HCT116 (cell line): ENCODE data around the gene PKMYT1. TPM values are rescaled to one million over a fixed set of nuclear protein-coding genes. Genes with fewer than 3 reads are reported as not detected.

Experiments
- ATAC-seq: fragments of 200-7000 bp; cut with Tn5 transposase; 2 replicates; pipeline ENCODE4 v1.9.1; 2020; ENCODE audit warnings: mild to moderate bottlenecking, moderate library complexity
- BruUV-seq: library from RNA; stranded (reverse); fragments of 400-500 nt; replicated peaks from 2 replicates; lab custom pipeline; 2021; lab: Mats Ljungman, UMichigan
- CTCF ChIA-PET: fragments of 300-600 bp; sonication (Branson Sonifier 250); formaldehyde crosslinking; loops from one replicate; lab custom pipeline; 2021; ENCODE audit warnings: antibody characterized with exemption; lab: Charles Lee
- POLR2A ChIA-PET: fragments of 300-600, 350-600 bp; sonication (Branson Sonifier 250); formaldehyde crosslinking; loops from one replicate; lab custom pipeline; 2021; ENCODE audit warnings: antibody characterized with exemption; lab: Charles Lee
- RAD21 ChIA-PET, 2 experiments: fragments of 300-600 bp; sonication (Branson Sonifier 250); formaldehyde crosslinking; loops; one replicate each; lab custom pipeline; 2023; ENCODE audit warnings: low total read pairs in 2 of 2; ENCODE audit not compliant: uncharacterized antibody in 2 of 2, unreplicated experiment in 2 of 2, low non-redundant PET in 1 of 2; lab: Charles Lee
- DNase-seq: peaks from one replicate; pipeline ENCODE4 v3.0.0-alpha.2; 2010; ENCODE audit warnings: low read depth, low spot score
- H2AFZ ChIP-seq: fragments of 200-600 bp; shearing (Covaris generic), sonication (generic); 2 replicates; pipeline ENCODE4 v1.6.1; 2017; ENCODE audit warnings: low read depth, mixed run types, mixed read lengths, antibody characterized with exemption, low read length; ENCODE audit not compliant: poor library complexity, severe bottlenecking
- H3K27ac ChIP-seq: 2 replicates; pipeline ENCODE4 v1.5.1; 2012; ENCODE audit warnings: low read depth, low read length
- H3K27me3 ChIP-seq: fragments of 200-600 bp; sonication (generic); 2 replicates; pipeline ENCODE4 v1.6.1; 2016; ENCODE audit warnings: mixed run types, low read length, mixed read lengths; ENCODE audit not compliant: insufficient read depth
- H3K36me3 ChIP-seq, 2 experiments: fragments of 200-500 bp in 1 of 2; fragments of 200-600 bp in 1 of 2; sonication (Bioruptor generic) in 1 of 2; sonication (generic) in 1 of 2; 2 replicates each; pipeline versions ENCODE4 v1.5.1 to v1.6.1; 2014 to 2016; ENCODE audit warnings: low read length in 2 of 2, inconsistent platforms in 1 of 2, mixed read lengths in 1 of 2, mixed run types in 1 of 2; ENCODE audit not compliant: insufficient read depth in 2 of 2, control insufficient read depth in 1 of 2
- H3K4me1 ChIP-seq, 2 experiments: fragments of 200-600 bp in 1 of 2; sonication (generic) in 1 of 2; 2 replicates each; pipeline versions ENCODE4 v1.5.1 to v1.6.1; 2012 to 2017; ENCODE audit warnings: low read length in 2 of 2, inconsistent platforms in 1 of 2, mild to moderate bottlenecking in 1 of 2, mixed read lengths in 1 of 2, mixed run types in 1 of 2, moderate library complexity in 1 of 2; ENCODE audit not compliant: insufficient read depth in 2 of 2, control insufficient read depth in 1 of 2
- H3K4me2 ChIP-seq: fragments of 200-600 bp; sonication (generic); 2 replicates; pipeline ENCODE4 v1.6.1; 2017; ENCODE audit warnings: mixed run types, low read length, mixed read lengths
- H3K4me3 ChIP-seq, 2 experiments: fragments of 200-600 bp in 1 of 2; sonication (generic) in 1 of 2; replicated peaks in 1 of 2; 2 replicates each; pipeline ENCODE4 v1.5.1; 2011 to 2016; ENCODE audit warnings: low read length in 2 of 2, control low read depth in 1 of 2, low read depth in 1 of 2, mild to moderate bottlenecking in 1 of 2, mixed read lengths in 1 of 2, mixed run types in 1 of 2
- H3K79me2 ChIP-seq: fragments of 200-600 bp; sonication (generic); 2 replicates; pipeline ENCODE4 v1.6.1; 2017; ENCODE audit warnings: mild to moderate bottlenecking, mixed run types, low read length, moderate library complexity, mixed read lengths; ENCODE audit not compliant: insufficient read depth
- H3K9ac ChIP-seq: fragments of 200-600 bp; sonication (generic); 2 replicates; pipeline ENCODE4 v1.6.1; 2016; ENCODE audit warnings: low read length, mixed read lengths
- H3K9me2 ChIP-seq: fragments of 200-600 bp; sonication (generic), shearing (Covaris generic); 2 replicates; pipeline ENCODE4 v1.6.1; 2017; ENCODE audit warnings: mixed run types, mild to moderate bottlenecking, moderate library complexity; ENCODE audit not compliant: insufficient read depth
- H3K9me3 ChIP-seq, 2 experiments: fragments of 200-500 bp in 1 of 2; fragments of 200-600 bp in 1 of 2; sonication (Bioruptor generic) in 1 of 2; sonication (generic) in 1 of 2; 2 replicates each; pipeline ENCODE4 v1.6.1; 2014 to 2017; ENCODE audit warnings: low read length in 2 of 2, mixed read lengths in 2 of 2, inconsistent platforms in 1 of 2, low read depth in 1 of 2, mild to moderate bottlenecking in 1 of 2, mixed run types in 1 of 2, moderate library complexity in 1 of 2; ENCODE audit not compliant: control insufficient read depth in 1 of 2, insufficient read depth in 1 of 2
- H4K20me1 ChIP-seq: fragments of 200-600 bp; sonication (generic), shearing (Covaris generic); 2 replicates; pipeline ENCODE4 v1.6.1; 2017; ENCODE audit warnings: mixed run types, mild to moderate bottlenecking, moderate library complexity; ENCODE audit not compliant: insufficient read depth
- CBX3 ChIP-seq: IDR thresholded peaks from 2 replicates; pipeline ENCODE4 v1.6.1; 2012; ENCODE audit warnings: low read depth
- CEBPB ChIP-seq: IDR thresholded peaks from 2 replicates; pipeline ENCODE4 v1.6.1; 2012; ENCODE audit warnings: low read depth
- EGR1 ChIP-seq: IDR thresholded peaks from 2 replicates; pipeline ENCODE4 v1.6.1; 2012; ENCODE audit warnings: low read depth
- EZH2 ChIP-seq: fragments of 200-600 bp; sonication (generic); IDR thresholded peaks from 2 replicates; pipeline ENCODE4 v1.6.1; 2017; ENCODE audit warnings: antibody characterized with exemption, mixed run types
- EZH2phosphoT487 ChIP-seq: fragments of 200-600 bp; IDR thresholded peaks from 2 replicates; pipeline ENCODE4 v1.6.1; 2018; ENCODE audit warnings: antibody characterized with exemption, borderline replicate concordance
- FOSL1 ChIP-seq: IDR thresholded peaks from 2 replicates; pipeline ENCODE4 v1.6.1; 2012; ENCODE audit warnings: low read depth
- JUND ChIP-seq: IDR thresholded peaks from 2 replicates; pipeline ENCODE4 v1.6.1; 2012
- POLR2A ChIP-seq: IDR thresholded peaks from 2 replicates; pipeline ENCODE4 v1.7.0; 2011; ENCODE audit warnings: borderline replicate concordance; ENCODE audit not compliant: insufficient read depth, insufficient read length; ENCODE audit errors: extremely low read depth
- POLR2AphosphoS5 ChIP-seq: IDR thresholded peaks from 2 replicates; pipeline ENCODE4 v1.6.1; 2011; ENCODE audit warnings: mild to moderate bottlenecking, low read depth, low read length, moderate library complexity
- RAD21 ChIP-seq: IDR thresholded peaks from 2 replicates; pipeline ENCODE4 v1.6.1; 2012; ENCODE audit warnings: low read depth, mild to moderate bottlenecking
- SIN3A ChIP-seq: IDR thresholded peaks from 2 replicates; pipeline ENCODE4 v1.6.1; 2012; ENCODE audit warnings: low read depth
- SP1 ChIP-seq: IDR thresholded peaks from 2 replicates; pipeline ENCODE4 v1.6.1; 2012; ENCODE audit warnings: low read depth
- SRF ChIP-seq: IDR thresholded peaks from 2 replicates; pipeline ENCODE4 v1.6.1; 2012; ENCODE audit warnings: low read depth
- TCF7L2 ChIP-seq: IDR thresholded peaks from 2 replicates; pipeline ENCODE4 v1.7.0; 2011; ENCODE audit warnings: borderline replicate concordance, inconsistent platforms; ENCODE audit not compliant: insufficient read depth, insufficient read length; ENCODE audit errors: extremely low read depth
- ZFX ChIP-seq: fragments of 450-650 bp; IDR thresholded peaks from 2 replicates; pipeline ENCODE4 v1.6.1; 2017
- ZNF274 ChIP-seq: fragments of 200-500 bp; sonication (Bioruptor generic); IDR thresholded peaks from 2 replicates; pipeline ENCODE4 v1.6.1; 2014; ENCODE audit warnings: mild to moderate bottlenecking, low read depth, low read length, inconsistent platforms
- intact Hi-C: fragments of 100-400 bp; cut with micrococcal nuclease; formaldehyde crosslinking; loops from 2 replicates; pipeline ENCODE4 v1.10.0; 2022
- total RNA-seq: library from RNA; stranded (reverse); gene quantifications from one replicate; pipeline ENCODE4 v1.2.1, GENCODE V29; 2021; ENCODE audit not compliant: unreplicated experiment
- TF ChIP-seq, protein P1 (sequence below): IDR thresholded peaks from 2 replicates; pipeline ENCODE4 v1.6.1; 2011; ENCODE audit warnings: mild to moderate bottlenecking, low read length, moderate library complexity; ENCODE audit not compliant: insufficient replicate concordance; ENCODE audit errors: extremely low read depth
- TF ChIP-seq, protein P2 (sequence below): IDR thresholded peaks from 2 replicates; pipeline ENCODE4 v1.6.1; 2012; ENCODE audit warnings: low read depth
- TF ChIP-seq, protein P3 (sequence below), 3 experiments: fragments of 200-600 bp in 1 of 3; sonication (generic) in 1 of 3; IDR thresholded peaks in 2 of 3; conservative IDR thresholded peaks in 1 of 3; 2 replicates each; pipeline ENCODE4 v1.5.1; 2012 to 2017; ENCODE audit warnings: low read depth in 2 of 3, low read length in 2 of 3, antibody characterized with exemption in 1 of 3, borderline replicate concordance in 1 of 3, control low read depth in 1 of 3, mild to moderate bottlenecking in 1 of 3, mixed read lengths in 1 of 3, mixed run types in 1 of 3, moderate library complexity in 1 of 3; ENCODE audit not compliant: insufficient read depth in 1 of 3
- TF ChIP-seq, protein P4 (sequence below): IDR thresholded peaks from 2 replicates; pipeline ENCODE4 v1.6.1; 2012

Gene PKMYT1
- total RNA-seq, 1 experiment from 2014 or later: 104 TPM

DNA sequence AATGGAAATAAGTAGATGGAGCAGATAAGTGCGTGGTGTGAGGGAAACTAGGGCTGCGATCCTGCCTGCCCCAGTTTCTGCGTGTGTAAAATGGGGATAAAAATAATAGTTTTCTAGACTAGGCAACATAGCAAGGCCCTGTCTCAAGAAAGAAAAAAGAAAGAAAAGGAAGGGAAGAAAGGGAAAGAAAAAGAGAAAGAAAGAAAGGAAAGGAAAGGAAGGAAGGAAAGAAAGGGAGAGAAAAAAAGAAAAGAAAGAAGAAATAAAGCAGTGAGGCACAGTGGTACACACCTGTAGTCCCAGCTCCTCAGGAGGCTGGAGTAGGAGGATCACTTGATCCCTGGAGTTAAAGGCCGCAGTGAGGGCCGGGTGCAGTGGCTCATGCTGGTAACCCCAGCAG lies 2.2 kb upstream of the PKMYT1 start:
- intact Hi-C loops: loop anchor here (5.0 kb wide), 1 partner anchor 40 kb away; the partner anchor contains the start of genes HCFC1R1, THOC6 and TNFRSF12A
- no peak overlapping the region for H3K27ac ChIP-seq
- ChIA-PET RAD21 (no interaction called here), CTCF (interaction anchor here (1.1 to 1.5 kb wide), 4 partner anchors 9 to 114 kb away, joined by 3 to 5 read pairs (median 4); no protein-coding TSS in a partner anchor), POLR2A (interaction anchor here (1.0 to 1.6 kb wide), 4 partner anchors 11 to 99 kb away, joined by 3 read pairs; partner anchors contain the start of gene FLYWCH2)
- no peak overlapping the region for H2AFZ ChIP-seq
- no TSS peak for BruUV-seq
- no peak for DNase-seq
- H3K79me2 ChIP-seq: peaks cover 27% of the 10 kb centered on the region
- no peaks in the 10 kb centered on the region for H4K20me1 ChIP-seq
- no peak for ATAC-seq
- H3K36me3 ChIP-seq: peaks cover 0 to 10% of the 10 kb centered on the region in 2 experiments; a peak in 1 of 4 replicates
- peaks cover 24 to 44% of the 10 kb centered on the region in 2 experiments for H3K4me1 ChIP-seq
- H3K4me3 ChIP-seq: no peak overlapping the region
- H3K9me3 ChIP-seq: no peaks in the 10 kb centered on the region
- H3K27me3 ChIP-seq: no peaks in the 10 kb centered on the region
- TF ChIP-seq, protein P1, sequence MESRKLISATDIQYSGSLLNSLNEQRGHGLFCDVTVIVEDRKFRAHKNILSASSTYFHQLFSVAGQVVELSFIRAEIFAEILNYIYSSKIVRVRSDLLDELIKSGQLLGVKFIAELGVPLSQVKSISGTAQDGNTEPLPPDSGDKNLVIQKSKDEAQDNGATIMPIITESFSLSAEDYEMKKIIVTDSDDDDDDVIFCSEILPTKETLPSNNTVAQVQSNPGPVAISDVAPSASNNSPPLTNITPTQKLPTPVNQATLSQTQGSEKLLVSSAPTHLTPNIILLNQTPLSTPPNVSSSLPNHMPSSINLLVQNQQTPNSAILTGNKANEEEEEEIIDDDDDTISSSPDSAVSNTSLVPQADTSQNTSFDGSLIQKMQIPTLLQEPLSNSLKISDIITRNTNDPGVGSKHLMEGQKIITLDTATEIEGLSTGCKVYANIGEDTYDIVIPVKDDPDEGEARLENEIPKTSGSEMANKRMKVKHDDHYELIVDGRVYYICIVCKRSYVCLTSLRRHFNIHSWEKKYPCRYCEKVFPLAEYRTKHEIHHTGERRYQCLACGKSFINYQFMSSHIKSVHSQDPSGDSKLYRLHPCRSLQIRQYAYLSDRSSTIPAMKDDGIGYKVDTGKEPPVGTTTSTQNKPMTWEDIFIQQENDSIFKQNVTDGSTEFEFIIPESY: no peak
- TF ChIP-seq, protein P2, sequence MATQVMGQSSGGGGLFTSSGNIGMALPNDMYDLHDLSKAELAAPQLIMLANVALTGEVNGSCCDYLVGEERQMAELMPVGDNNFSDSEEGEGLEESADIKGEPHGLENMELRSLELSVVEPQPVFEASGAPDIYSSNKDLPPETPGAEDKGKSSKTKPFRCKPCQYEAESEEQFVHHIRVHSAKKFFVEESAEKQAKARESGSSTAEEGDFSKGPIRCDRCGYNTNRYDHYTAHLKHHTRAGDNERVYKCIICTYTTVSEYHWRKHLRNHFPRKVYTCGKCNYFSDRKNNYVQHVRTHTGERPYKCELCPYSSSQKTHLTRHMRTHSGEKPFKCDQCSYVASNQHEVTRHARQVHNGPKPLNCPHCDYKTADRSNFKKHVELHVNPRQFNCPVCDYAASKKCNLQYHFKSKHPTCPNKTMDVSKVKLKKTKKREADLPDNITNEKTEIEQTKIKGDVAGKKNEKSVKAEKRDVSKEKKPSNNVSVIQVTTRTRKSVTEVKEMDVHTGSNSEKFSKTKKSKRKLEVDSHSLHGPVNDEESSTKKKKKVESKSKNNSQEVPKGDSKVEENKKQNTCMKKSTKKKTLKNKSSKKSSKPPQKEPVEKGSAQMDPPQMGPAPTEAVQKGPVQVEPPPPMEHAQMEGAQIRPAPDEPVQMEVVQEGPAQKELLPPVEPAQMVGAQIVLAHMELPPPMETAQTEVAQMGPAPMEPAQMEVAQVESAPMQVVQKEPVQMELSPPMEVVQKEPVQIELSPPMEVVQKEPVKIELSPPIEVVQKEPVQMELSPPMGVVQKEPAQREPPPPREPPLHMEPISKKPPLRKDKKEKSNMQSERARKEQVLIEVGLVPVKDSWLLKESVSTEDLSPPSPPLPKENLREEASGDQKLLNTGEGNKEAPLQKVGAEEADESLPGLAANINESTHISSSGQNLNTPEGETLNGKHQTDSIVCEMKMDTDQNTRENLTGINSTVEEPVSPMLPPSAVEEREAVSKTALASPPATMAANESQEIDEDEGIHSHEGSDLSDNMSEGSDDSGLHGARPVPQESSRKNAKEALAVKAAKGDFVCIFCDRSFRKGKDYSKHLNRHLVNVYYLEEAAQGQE: no peak
- TF ChIP-seq TCF7L2: no peak
- no peak for TF ChIP-seq EZH2
- TF ChIP-seq EGR1: no peak
- TF ChIP-seq EZH2phosphoT487: no peak
- no peak for TF ChIP-seq POLR2AphosphoS5
- TF ChIP-seq FOSL1: no peak
- TF ChIP-seq CEBPB: no peak
- TF ChIP-seq RAD21: no peak
- no peak for TF ChIP-seq JUND
- no peak for TF ChIP-seq ZNF274
- TF ChIP-seq, protein P3, sequence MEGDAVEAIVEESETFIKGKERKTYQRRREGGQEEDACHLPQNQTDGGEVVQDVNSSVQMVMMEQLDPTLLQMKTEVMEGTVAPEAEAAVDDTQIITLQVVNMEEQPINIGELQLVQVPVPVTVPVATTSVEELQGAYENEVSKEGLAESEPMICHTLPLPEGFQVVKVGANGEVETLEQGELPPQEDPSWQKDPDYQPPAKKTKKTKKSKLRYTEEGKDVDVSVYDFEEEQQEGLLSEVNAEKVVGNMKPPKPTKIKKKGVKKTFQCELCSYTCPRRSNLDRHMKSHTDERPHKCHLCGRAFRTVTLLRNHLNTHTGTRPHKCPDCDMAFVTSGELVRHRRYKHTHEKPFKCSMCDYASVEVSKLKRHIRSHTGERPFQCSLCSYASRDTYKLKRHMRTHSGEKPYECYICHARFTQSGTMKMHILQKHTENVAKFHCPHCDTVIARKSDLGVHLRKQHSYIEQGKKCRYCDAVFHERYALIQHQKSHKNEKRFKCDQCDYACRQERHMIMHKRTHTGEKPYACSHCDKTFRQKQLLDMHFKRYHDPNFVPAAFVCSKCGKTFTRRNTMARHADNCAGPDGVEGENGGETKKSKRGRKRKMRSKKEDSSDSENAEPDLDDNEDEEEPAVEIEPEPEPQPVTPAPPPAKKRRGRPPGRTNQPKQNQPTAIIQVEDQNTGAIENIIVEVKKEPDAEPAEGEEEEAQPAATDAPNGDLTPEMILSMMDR (IDR thresholded peaks at IDR 0.05 in 2 of 3, conservative IDR thresholded peaks at IDR 0.05 in 1 of 3; ENCODE audit: borderline replicate concordance in 1 of 3, insufficient read depth in 1 of 3, low read depth in 2 of 3, low read length in 2 of 3): no peak
- TF ChIP-seq ZFX: no peak
- no peak for TF ChIP-seq SRF
- no peak for TF ChIP-seq POLR2A
- TF ChIP-seq CBX3: no peak
- TF ChIP-seq, protein P4, sequence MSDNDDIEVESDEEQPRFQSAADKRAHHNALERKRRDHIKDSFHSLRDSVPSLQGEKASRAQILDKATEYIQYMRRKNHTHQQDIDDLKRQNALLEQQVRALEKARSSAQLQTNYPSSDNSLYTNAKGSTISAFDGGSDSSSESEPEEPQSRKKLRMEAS: no peak
- TF ChIP-seq SP1: no peak
- TF ChIP-seq SIN3A: no peak
- no peaks in the 10 kb centered on the region for H3K9me2 ChIP-seq
- peak overlapping the region; percentile 99 for H3K9ac ChIP-seq
- H3K4me2 ChIP-seq: peak overlapping the region; percentile 86; the same call in 1 of the 2 replicates
